Cerebellar nuclear complex (tissue), 1 donor: ENCODE results near the gene GTF3C1.

Experiments used
- DNase-seq, 2 experiments: peaks; one replicate each; lab custom pipeline; 2025; lab: John Stamatoyannopoulos, UW

GTF3C1 gene

GRCh38 chr16:27428026-27428785 lies 121.5 kb downstream of the GTF3C1 start:
- no peak for DNase-seq

- DNase-seq, result no peak
Measured at GRCh38 chr16:27427538-27427937, 122.2 kb downstream of the GTF3C1 start.

GRCh38 chr16:27426423-27427408 lies 123.0 kb downstream of the GTF3C1 start:
- no peak for DNase-seq

GRCh38 chr16:27425961-27426360 lies 123.8 kb downstream of the GTF3C1 start:
- DNase-seq, result no peak

- DNase-seq, result no peak
Measured at GRCh38 chr16:27424772-27425498, 124.8 kb downstream of the GTF3C1 start.

- no peak for DNase-seq
Measured at GRCh38 chr16:27421961-27422740, 127.6 kb downstream of the GTF3C1 start.

GRCh38 chr16:27417047-27417671 lies 132.6 kb downstream of the GTF3C1 start:
- no peak for DNase-seq

- no peak for DNase-seq
Measured at GRCh38 chr16:27414788-27415431, 134.8 kb downstream of the GTF3C1 start.

GRCh38 chr16:27413956-27414355 lies 135.8 kb downstream of the GTF3C1 start:
- no peak for DNase-seq

GRCh38 chr16:27410761-27411160 lies 139.0 kb downstream of the GTF3C1 start:
- no peak for DNase-seq
